GM20000 (cell line): ENCODE results near the gene CDK14.

Experiments used
- DNase-seq: peaks from one replicate; pipeline ENCODE4 v3.0.0; 2012; ENCODE audit warnings: low spot score
- CTCF ChIP-seq: IDR thresholded peaks from 2 replicates; pipeline ENCODE4 v1.5.1; 2012; ENCODE audit warnings: mild to moderate bottlenecking, control low read depth; ENCODE audit errors: extremely low read depth, missing control alignments

The CDK14 gene

GRCh38 chr7:91107460-91107859 is 511.3 kb downstream of the CDK14 start:
- TF ChIP-seq CTCF, result no peak
- DNase-seq, result no peak

- DNase-seq, result no peak
- TF ChIP-seq CTCF, result no peak
Observed at GRCh38 chr7:91109200-91109599, 513.1 kb downstream of the CDK14 start.

- no peak for TF ChIP-seq CTCF
- no peak for DNase-seq
Observed at GRCh38 chr7:91112902-91113341, 516.8 kb downstream of the CDK14 start.

- no peak for TF ChIP-seq CTCF
- DNase-seq, result no peak
Observed at GRCh38 chr7:91114232-91114631, 518.1 kb downstream of the CDK14 start.

GRCh38 chr7:91126762-91127161 is 530.6 kb downstream of the CDK14 start:
- TF ChIP-seq CTCF, result no peak
- DNase-seq, result no peak

GRCh38 chr7:91127325-91127724 is 531.2 kb downstream of the CDK14 start:
- no peak for TF ChIP-seq CTCF
- DNase-seq, result no peak

GRCh38 chr7:91127959-91128358 is 531.8 kb downstream of the CDK14 start:
- DNase-seq, result no peak
- TF ChIP-seq CTCF, result no peak
